ENCODE measurements around the gene RASAL2. TPM values are rescaled to one million over a fixed set of nuclear protein-coding genes. Genes with fewer than 3 reads are reported as not detected.

RASAL2 gene
- polyA plus RNA-seq, 2 of the 4 experiments (the other 2 are of a cell fraction) = 7.1 to 17.6 TPM

GRCh38 chr1:178142806-178143205 is 48.9 kb downstream of the RASAL2 start:
- FAIRE-seq = no peak
- no peak overlapping the region for H3K4me3 ChIP-seq
- CTCF ChIA-PET = no interaction called here

More at GRCh38 chr1:178142806-178143205, 48.9 kb downstream of the RASAL2 start:
- TF ChIP-seq MAX (IDR thresholded peaks at IDR 0.05) = no peak
- no peak for TF ChIP-seq HES2 (IDR thresholded peaks at IDR 0.05)
- no peak for TF ChIP-seq KDM5A (IDR thresholded peaks at IDR 0.05)
- TF ChIP-seq PHF8 (IDR thresholded peaks at IDR 0.05; ENCODE audit: borderline replicate concordance, low read depth) = no peak
- TF ChIP-seq HMGXB4 (CRISPR knock-in tag; IDR thresholded peaks at IDR 0.05; ENCODE audit: borderline replicate concordance) = no peak
- TF ChIP-seq, protein P1, sequence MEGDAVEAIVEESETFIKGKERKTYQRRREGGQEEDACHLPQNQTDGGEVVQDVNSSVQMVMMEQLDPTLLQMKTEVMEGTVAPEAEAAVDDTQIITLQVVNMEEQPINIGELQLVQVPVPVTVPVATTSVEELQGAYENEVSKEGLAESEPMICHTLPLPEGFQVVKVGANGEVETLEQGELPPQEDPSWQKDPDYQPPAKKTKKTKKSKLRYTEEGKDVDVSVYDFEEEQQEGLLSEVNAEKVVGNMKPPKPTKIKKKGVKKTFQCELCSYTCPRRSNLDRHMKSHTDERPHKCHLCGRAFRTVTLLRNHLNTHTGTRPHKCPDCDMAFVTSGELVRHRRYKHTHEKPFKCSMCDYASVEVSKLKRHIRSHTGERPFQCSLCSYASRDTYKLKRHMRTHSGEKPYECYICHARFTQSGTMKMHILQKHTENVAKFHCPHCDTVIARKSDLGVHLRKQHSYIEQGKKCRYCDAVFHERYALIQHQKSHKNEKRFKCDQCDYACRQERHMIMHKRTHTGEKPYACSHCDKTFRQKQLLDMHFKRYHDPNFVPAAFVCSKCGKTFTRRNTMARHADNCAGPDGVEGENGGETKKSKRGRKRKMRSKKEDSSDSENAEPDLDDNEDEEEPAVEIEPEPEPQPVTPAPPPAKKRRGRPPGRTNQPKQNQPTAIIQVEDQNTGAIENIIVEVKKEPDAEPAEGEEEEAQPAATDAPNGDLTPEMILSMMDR (IDR thresholded peaks at IDR 0.05) = no peak
- TF ChIP-seq NPAS2 (CRISPR knock-in tag; IDR thresholded peaks at IDR 0.05; ENCODE audit: borderline replicate concordance) = no peak
- TF ChIP-seq CBX8 (IDR thresholded peaks at IDR 0.05) = no peak
- no peak for TF ChIP-seq ZFP36 (IDR thresholded peaks at IDR 0.05; ENCODE audit: borderline replicate concordance, partially characterized antibody)
- no peak for TF ChIP-seq NFE2L2 (conservative IDR thresholded peaks at IDR 0.05; ENCODE audit: low read length)
- no peak for TF ChIP-seq HEYL (CRISPR knock-in tag; IDR thresholded peaks at IDR 0.05)
- no peak for TF ChIP-seq FOXS1 (CRISPR knock-in tag; IDR thresholded peaks at IDR 0.05)
- no peak for TF ChIP-seq JUN (IDR thresholded peaks at IDR 0.05)
- TF ChIP-seq TFCP2L1 (CRISPR knock-in tag; IDR thresholded peaks at IDR 0.05) = no peak
- no peak for TF ChIP-seq HOXB5 (CRISPR knock-in tag; IDR thresholded peaks at IDR 0.05)
- no peak for TF ChIP-seq NR3C1 (IDR thresholded peaks at IDR 0.05)
- TF ChIP-seq REST (IDR thresholded peaks at IDR 0.05) = no peak
- no peak for TF ChIP-seq HOXA7 (CRISPR knock-in tag; IDR thresholded peaks at IDR 0.05)
- no peak for TF ChIP-seq KDM1A (IDR thresholded peaks at IDR 0.05; ENCODE audit: low read depth)
- no peak for TF ChIP-seq E2F6 (IDR thresholded peaks at IDR 0.05; ENCODE audit: borderline replicate concordance, low read depth)
- no peak for DNase-seq (ENCODE audit: low read depth in 1 of 2, low spot score in 1 of 2)
- H3K27ac ChIP-seq = no peak overlapping the region
- no peak for ATAC-seq
- H3K4me2 ChIP-seq = no peak overlapping the region
- 92% methylated on average over 4 of the region's 4 CpGs for WGBS (ENCODE audit: missing lambda C conversion rate)
- no peaks in the 10 kb centered on the region for H3K9me3 ChIP-seq
- POLR2A ChIA-PET = no interaction called here
- peaks cover 12% of the 10 kb centered on the region; the same call in 2 of the 3 replicates for H3K4me1 ChIP-seq

All from A549 (cell line).